ENCODE results near the gene SEC14L1.
"Not testable (repeated sequence)": the region's sequence is repeated elsewhere in the genome, so short reads cannot be mapped to it uniquely, and the experiment has no call there.

Gene SEC14L1

DNA sequence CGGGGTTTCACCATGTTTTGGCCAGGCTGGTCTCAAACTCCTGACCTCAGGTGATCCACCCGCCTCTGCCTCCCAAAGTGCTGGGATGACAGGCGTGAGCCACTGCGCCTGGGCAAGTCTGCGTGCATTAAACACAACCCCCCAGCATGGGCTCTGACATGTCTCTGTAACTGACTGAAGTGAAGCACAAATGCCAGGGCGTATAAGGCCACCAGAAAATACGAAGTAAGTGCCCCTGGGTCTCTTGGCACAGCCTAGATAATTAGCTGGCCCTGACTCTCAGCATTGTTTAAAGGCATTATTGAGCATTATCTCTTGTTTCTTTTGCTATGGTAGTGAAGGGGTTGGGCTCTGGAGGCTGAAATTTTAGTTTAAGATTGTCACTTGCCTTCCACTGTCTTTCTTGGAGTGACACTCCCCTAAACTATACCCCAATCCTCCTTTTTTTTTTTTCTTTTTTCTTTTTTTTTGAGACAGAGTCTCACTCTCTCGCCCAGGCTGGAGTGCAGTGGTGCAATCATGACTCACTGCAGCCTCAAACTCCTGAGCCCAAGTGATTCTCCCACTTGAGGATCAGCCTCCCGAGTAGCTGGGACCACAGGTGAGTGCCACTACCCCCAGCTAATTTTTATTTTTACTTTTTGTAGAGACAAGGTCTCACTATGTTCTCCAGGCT lies 8.2 kb upstream of the SEC14L1 start:
- H3K4me3 ChIP-seq (replicated peaks; ENCODE audit: low read depth, low read length): no peak overlapping the region
- no peak for DNase-seq (ENCODE audit: extremely low read depth, low read depth)
- TF ChIP-seq, protein P1, sequence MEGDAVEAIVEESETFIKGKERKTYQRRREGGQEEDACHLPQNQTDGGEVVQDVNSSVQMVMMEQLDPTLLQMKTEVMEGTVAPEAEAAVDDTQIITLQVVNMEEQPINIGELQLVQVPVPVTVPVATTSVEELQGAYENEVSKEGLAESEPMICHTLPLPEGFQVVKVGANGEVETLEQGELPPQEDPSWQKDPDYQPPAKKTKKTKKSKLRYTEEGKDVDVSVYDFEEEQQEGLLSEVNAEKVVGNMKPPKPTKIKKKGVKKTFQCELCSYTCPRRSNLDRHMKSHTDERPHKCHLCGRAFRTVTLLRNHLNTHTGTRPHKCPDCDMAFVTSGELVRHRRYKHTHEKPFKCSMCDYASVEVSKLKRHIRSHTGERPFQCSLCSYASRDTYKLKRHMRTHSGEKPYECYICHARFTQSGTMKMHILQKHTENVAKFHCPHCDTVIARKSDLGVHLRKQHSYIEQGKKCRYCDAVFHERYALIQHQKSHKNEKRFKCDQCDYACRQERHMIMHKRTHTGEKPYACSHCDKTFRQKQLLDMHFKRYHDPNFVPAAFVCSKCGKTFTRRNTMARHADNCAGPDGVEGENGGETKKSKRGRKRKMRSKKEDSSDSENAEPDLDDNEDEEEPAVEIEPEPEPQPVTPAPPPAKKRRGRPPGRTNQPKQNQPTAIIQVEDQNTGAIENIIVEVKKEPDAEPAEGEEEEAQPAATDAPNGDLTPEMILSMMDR (IDR thresholded peaks at IDR 0.05; ENCODE audit: low read depth, low read length, missing control alignments): no peak

DNA sequence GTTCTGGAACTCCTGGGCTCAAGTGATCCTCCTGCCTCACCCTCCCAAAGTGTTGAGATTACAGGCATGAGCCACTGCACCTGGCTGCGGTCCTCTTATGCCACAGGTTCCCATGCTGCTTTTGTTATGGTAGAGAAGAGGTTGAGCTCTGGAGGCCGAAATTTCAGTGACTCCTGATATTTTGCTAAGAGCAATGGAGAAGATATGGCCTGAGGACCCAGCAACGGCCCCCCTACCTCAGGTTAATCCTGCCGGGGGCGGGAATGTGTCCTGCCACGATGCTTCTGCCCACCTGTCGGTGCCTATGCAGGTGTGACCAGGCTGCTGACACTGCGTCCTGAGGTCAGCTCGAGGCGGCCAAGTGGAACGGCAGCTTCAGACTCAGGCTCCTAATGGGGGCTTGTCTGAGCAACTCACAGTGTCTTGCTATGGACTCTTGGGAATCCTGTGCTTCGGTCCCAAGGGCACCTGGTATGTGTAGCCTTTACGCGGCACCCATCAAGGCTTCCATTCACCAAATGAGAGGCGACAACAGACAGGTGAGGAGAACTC lies 7.6 kb upstream of the SEC14L1 start:
- TF ChIP-seq, protein P1 (IDR thresholded peaks at IDR 0.05; ENCODE audit: low read depth, low read length, missing control alignments): no peak
- DNase-seq (ENCODE audit: extremely low read depth, low read depth): no peak
- no peak overlapping the region for H3K4me3 ChIP-seq (replicated peaks; ENCODE audit: low read depth, low read length)

DNA sequence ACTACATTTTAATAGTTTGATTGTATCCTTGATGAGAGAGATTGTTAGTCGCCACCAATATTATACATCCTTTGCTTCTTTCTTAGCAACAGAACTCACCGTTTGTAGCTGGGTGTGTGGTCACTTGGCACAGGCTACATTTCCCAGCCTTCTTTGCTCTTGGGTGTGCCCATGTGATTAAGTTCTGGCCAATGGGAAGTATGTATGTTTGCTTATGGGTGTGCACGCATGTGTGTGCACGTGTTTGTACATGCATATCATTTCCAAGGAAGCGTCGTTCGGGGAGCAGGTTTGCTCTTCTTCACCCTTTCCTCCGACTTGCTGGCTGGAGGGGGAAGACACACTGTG lies 4.4 kb upstream of the SEC14L1 start:
- H3K4me3 ChIP-seq (replicated peaks; ENCODE audit: low read depth, low read length): no peak overlapping the region
- TF ChIP-seq, protein P1 (IDR thresholded peaks at IDR 0.05; ENCODE audit: low read depth, low read length, missing control alignments): no peak
- no peak for DNase-seq (ENCODE audit: extremely low read depth, low read depth)

DNA sequence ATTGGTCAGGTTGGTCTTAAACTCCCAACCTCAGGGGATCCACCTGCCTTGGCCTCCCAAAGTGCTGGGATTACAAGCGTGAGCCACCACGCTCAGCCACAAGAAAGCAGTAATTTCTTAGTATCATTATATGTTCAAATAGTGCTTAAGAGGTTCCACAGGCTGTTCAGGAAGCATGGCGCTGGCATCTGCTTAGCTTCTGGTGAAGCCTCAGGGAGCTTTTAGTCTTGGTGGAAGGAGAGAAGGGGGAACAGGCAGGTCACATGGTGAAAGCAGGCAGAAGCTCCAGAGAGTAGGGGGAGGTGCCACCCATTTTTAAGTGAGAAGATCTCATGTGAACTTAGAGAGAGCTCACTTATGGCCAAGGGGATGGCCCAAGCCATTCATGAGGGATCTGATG lies 3.7 kb upstream of the SEC14L1 start:
- TF ChIP-seq, protein P1 (IDR thresholded peaks at IDR 0.05; ENCODE audit: low read depth, low read length, missing control alignments): no peak
- no peak overlapping the region for H3K4me3 ChIP-seq (replicated peaks; ENCODE audit: low read depth, low read length)
- DNase-seq (ENCODE audit: extremely low read depth, low read depth): no peak

- not testable (repeated sequence) for DNase-seq (ENCODE audit: extremely low read depth, low read depth); H3K4me3 ChIP-seq (replicated peaks; ENCODE audit: low read depth, low read length)
Observed at GRCh38 chr17:77137886-77138285, 2.9 kb upstream of the SEC14L1 start.

- H3K4me3 ChIP-seq (replicated peaks; ENCODE audit: low read depth, low read length): peak overlapping the region; percentile 81
Observed at GRCh38 chr17:77140166-77140877, 447 bp upstream of the SEC14L1 start.

More at GRCh38 chr17:77140166-77140877, 447 bp upstream of the SEC14L1 start:
- DNase-seq (ENCODE audit: extremely low read depth, low read depth): peak; percentile 77
- TF ChIP-seq, protein P1 (IDR thresholded peaks at IDR 0.05; ENCODE audit: low read depth, low read length, missing control alignments): no peak

Measured in HFF-Myc (cell line).